Measurements from ENCODE around the gene TULP1. TPM values are rescaled to one million over a fixed set of nuclear protein-coding genes. Genes with fewer than 3 reads are reported as not detected.

Gene TULP1
- total RNA-seq, 3 donors from 2014 or later: not detected

GRCh38 chr6:35554811-35555210 lies 42.1 kb upstream of the TULP1 start:
- no peaks in the 10 kb centered on the region for H3K4me1 ChIP-seq
- no peaks in the 10 kb centered on the region for H3K36me3 ChIP-seq
- intact Hi-C loops (cut with DNase I; ENCODE audit: low total_unique reads): no loop called here
- peaks cover 6 to 7% of the 10 kb centered on the region in 2 donors for H3K9me3 ChIP-seq
- H3K27ac ChIP-seq: no peak overlapping the region
- no peaks in the 10 kb centered on the region for H3K27me3 ChIP-seq
- H3K4me3 ChIP-seq: no peak overlapping the region
- TF ChIP-seq, protein P1, sequence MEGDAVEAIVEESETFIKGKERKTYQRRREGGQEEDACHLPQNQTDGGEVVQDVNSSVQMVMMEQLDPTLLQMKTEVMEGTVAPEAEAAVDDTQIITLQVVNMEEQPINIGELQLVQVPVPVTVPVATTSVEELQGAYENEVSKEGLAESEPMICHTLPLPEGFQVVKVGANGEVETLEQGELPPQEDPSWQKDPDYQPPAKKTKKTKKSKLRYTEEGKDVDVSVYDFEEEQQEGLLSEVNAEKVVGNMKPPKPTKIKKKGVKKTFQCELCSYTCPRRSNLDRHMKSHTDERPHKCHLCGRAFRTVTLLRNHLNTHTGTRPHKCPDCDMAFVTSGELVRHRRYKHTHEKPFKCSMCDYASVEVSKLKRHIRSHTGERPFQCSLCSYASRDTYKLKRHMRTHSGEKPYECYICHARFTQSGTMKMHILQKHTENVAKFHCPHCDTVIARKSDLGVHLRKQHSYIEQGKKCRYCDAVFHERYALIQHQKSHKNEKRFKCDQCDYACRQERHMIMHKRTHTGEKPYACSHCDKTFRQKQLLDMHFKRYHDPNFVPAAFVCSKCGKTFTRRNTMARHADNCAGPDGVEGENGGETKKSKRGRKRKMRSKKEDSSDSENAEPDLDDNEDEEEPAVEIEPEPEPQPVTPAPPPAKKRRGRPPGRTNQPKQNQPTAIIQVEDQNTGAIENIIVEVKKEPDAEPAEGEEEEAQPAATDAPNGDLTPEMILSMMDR (IDR thresholded peaks at IDR 0.05): no peak
- no peak for TF ChIP-seq POLR2A (IDR thresholded peaks at IDR 0.05)
- no peak for DNase-seq (ENCODE audit: low spot score in 2 of 2)

DNA sequence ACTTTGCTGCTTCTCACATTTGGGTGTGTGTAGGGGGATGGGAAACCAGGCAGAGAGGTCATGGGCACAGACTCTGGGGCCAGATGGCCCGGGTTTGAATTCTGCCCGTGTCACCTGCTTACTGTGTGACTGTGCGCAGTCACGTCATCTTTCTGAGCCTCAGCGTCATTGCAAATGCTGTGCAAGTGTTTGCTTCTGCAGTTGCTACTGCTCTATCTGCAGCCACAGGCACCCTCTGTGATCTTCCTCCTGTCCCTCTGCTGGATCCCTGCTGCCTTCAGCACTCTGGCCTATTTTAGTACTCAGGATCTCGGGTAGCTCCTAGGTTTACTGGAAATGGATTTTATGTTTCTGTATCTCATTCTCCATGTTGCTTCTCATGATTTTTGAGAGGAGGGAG lies 40.6 kb upstream of the TULP1 start:
- DNase-seq (ENCODE audit: low spot score in 2 of 2): no peak
- Histone ChIP-seq H3K4me1 (no peaks in the 10 kb centered on the region), H3K9me3 (peaks cover 6 to 7% of the 10 kb centered on the region in 2 donors), H3K36me3 (no peaks in the 10 kb centered on the region), H3K27me3 (no peaks in the 10 kb centered on the region), H3K4me3 (no peak overlapping the region), H3K27ac (no peak overlapping the region)
- TF ChIP-seq, protein P1 (IDR thresholded peaks at IDR 0.05): no peak
- TF ChIP-seq POLR2AphosphoS5 (IDR thresholded peaks at IDR 0.05) (no peak), POLR2A (IDR thresholded peaks at IDR 0.05) (no peak)
- intact Hi-C loops (cut with DNase I; ENCODE audit: low total_unique reads): no loop called here

DNA sequence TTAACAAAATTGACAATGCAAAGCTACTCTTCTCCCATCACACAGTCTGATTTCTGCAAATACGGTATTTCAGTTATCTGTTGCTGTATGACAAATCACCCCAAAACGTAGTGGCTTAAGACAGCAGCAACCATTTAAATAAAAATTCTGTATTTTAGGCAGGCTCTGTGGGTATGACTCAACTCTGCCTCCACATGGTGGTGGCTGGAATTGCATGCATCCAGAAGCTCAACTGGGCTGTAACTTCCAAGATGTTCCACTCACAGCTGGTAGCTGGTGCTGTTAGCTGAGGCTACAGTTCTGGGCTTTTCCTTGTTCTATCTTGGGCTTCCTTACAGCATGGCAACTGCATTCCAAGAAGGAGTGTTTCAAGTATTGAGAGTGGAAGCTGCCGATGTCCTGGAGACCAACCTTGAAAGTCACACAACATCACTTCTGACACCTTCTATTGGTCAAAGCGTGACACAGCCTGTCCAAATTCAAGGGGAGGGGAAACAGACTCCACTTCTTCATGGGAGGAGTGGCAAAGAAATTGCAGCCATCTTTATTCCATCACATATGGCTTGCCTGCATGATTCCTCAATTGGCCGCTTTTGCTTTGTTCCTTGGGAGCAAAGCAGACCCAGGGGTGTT lies 39.7 kb upstream of the TULP1 start:
- H3K9me3 ChIP-seq: peaks cover 6 to 7% of the 10 kb centered on the region in 2 donors
- no peak overlapping the region for H3K27ac ChIP-seq
- DNase-seq (ENCODE audit: low spot score in 2 of 2): no peak
- H3K27me3 ChIP-seq: no peaks in the 10 kb centered on the region
- TF ChIP-seq, protein P1 (IDR thresholded peaks at IDR 0.05): peak in 2 of 3 donors; percentile 25 to 29
- TF ChIP-seq POLR2AphosphoS5 (IDR thresholded peaks at IDR 0.05): no peak
- TF ChIP-seq POLR2A (IDR thresholded peaks at IDR 0.05): no peak
- intact Hi-C loops (cut with DNase I; ENCODE audit: low total_unique reads): no loop called here
- no peak overlapping the region for H3K4me3 ChIP-seq
- H3K36me3 ChIP-seq: no peaks in the 10 kb centered on the region
- no peaks in the 10 kb centered on the region for H3K4me1 ChIP-seq

DNA sequence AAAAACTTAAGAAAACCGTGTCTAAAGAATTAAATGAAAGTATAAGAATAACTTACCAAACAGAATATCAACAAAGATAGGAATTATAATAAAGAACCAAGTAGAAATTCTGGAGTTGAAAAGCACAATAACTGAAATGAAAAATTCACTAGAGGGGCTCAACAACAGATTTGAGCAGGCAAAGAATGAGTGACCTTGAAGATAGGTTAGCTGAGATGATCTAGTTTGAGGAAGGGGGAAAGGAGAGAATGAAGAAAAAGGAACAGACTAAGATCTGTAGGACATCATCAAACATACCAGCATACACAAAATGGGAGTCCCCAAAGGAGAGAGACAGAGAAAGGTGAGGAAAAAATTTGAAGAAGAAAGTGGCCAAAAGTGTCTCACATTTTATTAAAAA lies 37.7 kb upstream of the TULP1 start:
- Histone ChIP-seq H3K36me3 (no peaks in the 10 kb centered on the region), H3K4me1 (no peaks in the 10 kb centered on the region), H3K27me3 (no peaks in the 10 kb centered on the region), H3K27ac (no peak overlapping the region), H3K9me3 (peaks cover 6 to 7% of the 10 kb centered on the region in 2 donors), H3K4me3 (no peak overlapping the region)
- intact Hi-C loops (cut with DNase I; ENCODE audit: low total_unique reads): no loop called here
- no peak for DNase-seq (ENCODE audit: low spot score in 2 of 2)
- TF ChIP-seq POLR2AphosphoS5 (IDR thresholded peaks at IDR 0.05) (no peak), POLR2A (IDR thresholded peaks at IDR 0.05) (no peak)
- TF ChIP-seq, protein P1 (IDR thresholded peaks at IDR 0.05): no peak

GRCh38 chr6:35547676-35548075 lies 35.0 kb upstream of the TULP1 start:
- Histone ChIP-seq H3K9me3 (peaks cover 6 to 7% of the 10 kb centered on the region in 2 donors), H3K27me3 (no peaks in the 10 kb centered on the region), H3K4me1 (no peaks in the 10 kb centered on the region), H3K4me3 (no peak overlapping the region), H3K27ac (no peak overlapping the region), H3K36me3 (no peaks in the 10 kb centered on the region)
- intact Hi-C loops (cut with DNase I; ENCODE audit: low total_unique reads): no loop called here
- no peak for DNase-seq (ENCODE audit: low spot score in 2 of 2)
- no peak for TF ChIP-seq POLR2AphosphoS5 (IDR thresholded peaks at IDR 0.05)
- TF ChIP-seq, protein P1 (IDR thresholded peaks at IDR 0.05): no peak
- TF ChIP-seq POLR2A (IDR thresholded peaks at IDR 0.05): no peak

Data from breast epithelium (tissue), 4 donors.